PFSK-1 (cell line): Measurements from ENCODE around the gene TM4SF5.

Experiments used
- POLR2AphosphoS5 ChIP-seq: IDR thresholded peaks from 2 replicates; pipeline ENCODE4 v1.6.1; 2012; ENCODE audit warnings: low read depth, mild to moderate bottlenecking, control low read depth, low read length, moderate library complexity
- SIN3A ChIP-seq: IDR thresholded peaks from 2 replicates; pipeline ENCODE4 v1.6.1; 2012; ENCODE audit warnings: mild to moderate bottlenecking, low read length, moderate library complexity, borderline replicate concordance; ENCODE audit not compliant: insufficient read depth
- TAF1 ChIP-seq: IDR thresholded peaks from 2 replicates; pipeline ENCODE4 v1.6.1; 2012; ENCODE audit warnings: low read length, control low read depth, borderline replicate concordance; ENCODE audit not compliant: insufficient read depth

DNA sequence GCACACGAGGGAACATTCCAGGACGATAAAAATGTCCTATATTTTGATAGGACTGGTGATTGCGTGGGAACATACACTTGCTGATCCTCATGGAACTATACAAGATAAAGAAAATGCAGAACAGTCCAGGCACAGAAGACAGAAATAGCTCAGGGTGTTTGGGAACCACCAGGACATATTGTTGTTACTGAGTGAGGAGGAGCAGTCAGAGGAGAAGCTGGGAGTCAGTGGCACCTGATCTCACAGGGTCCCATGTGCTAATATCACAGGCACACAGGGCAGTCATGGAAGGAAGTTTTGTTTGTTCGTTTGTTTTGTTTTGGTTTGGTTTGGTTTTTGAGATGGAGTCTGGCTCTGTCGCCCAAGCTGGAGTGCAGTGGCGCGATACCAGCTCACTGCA lies 41.0 kb downstream of the TM4SF5 start:
- TF ChIP-seq POLR2AphosphoS5 (no peak), TAF1 (no peak), SIN3A (no peak)
